HG02588 (cell line): ENCODE data around the gene FAM156B.
"Not testable (repeated sequence)": the region's sequence is repeated elsewhere in the genome, so short reads cannot be mapped to it uniquely, and the experiment has no call there.

Source experiments
- ATAC-seq: cut with Tn5 transposase; IDR thresholded peaks from one replicate; pipeline ENCODE4 v1.9.1; 2021; ENCODE audit warnings: mild to moderate bottlenecking, moderate library complexity; ENCODE audit not compliant: unreplicated experiment

Gene FAM156B

DNA sequence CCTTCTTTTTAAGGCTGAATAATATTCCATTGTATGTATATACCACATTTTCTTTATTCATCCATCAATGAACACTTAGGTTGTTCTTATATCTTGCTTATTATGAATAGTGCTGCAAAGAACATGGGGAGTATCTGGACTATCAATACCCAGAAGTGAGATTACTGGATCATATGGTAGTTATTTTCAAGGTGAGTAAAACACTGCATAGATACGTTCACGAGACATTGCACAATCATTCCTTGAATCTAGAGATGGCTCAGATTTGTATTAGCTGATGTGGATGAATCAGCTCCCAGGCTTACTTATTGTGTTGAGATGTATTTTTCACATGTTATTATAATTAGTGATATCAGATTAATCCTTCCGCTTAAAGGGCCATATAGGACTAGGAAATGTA lies 17.6 kb downstream of the FAM156B start:
- ATAC-seq: not testable (repeated sequence)

- peak; percentile 52 for ATAC-seq
These were observed 26.7 kb downstream of the FAM156B start for GRCh38 chrX:52923781-52924241.

DNA sequence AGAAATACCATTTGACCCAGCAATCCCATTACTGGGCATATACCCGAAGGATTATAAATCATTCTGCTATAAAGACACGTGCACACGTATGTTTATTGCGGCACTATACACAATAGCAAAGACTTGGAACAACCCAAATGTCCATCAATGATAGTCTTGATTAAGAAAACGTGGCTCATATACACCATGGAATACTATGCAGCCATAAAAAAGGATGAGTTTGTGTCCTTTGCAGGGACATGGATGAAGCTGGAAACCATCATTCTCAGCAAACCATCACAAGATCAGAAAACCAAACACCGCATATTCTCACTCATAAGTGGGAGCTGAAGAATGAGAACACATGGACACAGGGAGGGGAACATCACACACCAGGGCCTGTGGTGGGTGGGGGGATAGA lies 33.1 kb downstream of the FAM156B start:
- ATAC-seq: not testable (repeated sequence)

DNA sequence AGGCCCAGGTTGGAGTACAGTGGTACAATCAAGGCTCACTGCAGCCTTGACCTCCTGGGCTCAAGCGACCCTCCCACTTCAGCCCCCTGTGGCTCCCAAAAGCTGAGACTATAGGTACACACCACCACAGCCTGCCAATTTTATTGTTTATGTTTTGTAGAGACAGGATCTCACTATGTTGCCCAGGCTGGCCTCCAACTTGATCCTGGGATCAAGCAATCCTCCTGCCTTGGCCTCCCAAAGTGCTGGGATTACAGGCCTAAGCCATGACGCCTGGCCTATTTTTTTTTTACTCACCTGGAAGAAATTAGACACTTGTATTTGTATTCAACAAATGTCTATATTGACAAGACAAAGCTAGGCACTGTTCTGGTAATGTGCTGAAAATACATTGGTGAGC lies 36.1 kb downstream of the FAM156B start:
- ATAC-seq: no peak

GRCh38 chrX:52933976-52934703 lies 37.0 kb downstream of the FAM156B start:
- no peak for ATAC-seq

GRCh38 chrX:52934704-52935469 lies 37.8 kb downstream of the FAM156B start:
- ATAC-seq: peak; percentile 92

DNA sequence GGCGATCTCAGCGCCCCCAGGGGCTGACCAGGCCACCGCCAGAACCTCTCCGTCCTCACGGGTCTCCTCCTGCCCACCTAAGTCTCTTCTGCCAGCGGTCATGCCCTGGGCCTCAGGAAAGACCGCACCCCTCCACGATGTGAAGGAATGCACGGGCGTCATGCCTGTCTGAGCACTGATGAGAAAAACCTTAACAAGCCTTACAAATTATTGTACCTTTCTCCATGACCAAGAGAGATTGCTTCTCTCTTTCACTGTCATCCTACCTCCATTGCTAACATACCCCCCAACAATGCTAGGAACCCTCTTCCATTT lies 38.3 kb downstream of the FAM156B start:
- not testable (repeated sequence) for ATAC-seq

DNA sequence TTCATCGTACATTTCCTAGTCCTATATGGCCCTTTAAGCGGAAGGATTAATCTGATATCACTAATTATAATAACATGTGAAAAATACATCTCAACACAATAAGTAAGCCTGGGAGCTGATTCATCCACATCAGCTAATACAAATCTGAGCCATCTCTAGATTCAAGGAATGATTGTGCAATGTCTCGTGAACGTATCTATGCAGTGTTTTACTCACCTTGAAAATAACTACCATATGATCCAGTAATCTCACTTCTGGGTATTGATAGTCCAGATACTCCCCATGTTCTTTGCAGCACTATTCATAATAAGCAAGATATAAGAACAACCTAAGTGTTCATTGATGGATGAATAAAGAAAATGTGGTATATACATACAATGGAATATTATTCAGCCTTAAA lies 43.6 kb downstream of the FAM156B start:
- ATAC-seq: not testable (repeated sequence)

DNA sequence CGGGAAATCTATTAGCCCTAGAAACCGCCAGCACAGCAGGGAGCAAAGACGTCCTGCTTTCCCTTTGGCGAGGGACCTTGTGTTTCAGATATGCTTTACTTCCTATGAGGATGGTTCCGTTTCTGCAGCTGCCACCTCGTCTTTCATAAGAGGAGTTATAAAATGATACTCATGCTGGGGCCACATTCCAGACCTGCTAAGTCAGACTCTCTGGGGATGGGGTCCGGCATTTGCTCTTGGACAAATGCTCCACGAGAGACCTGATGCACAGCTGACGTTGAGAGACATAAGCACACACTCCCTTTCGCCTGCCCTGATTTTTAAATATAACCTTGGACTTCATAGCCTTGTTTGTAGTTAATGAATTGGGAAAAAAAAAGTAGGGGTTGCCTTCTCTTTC lies 44.6 kb downstream of the FAM156B start:
- not testable (repeated sequence) for ATAC-seq

GRCh38 chrX:52945838-52946494 lies 48.8 kb downstream of the FAM156B start:
- not testable (repeated sequence) for ATAC-seq

DNA sequence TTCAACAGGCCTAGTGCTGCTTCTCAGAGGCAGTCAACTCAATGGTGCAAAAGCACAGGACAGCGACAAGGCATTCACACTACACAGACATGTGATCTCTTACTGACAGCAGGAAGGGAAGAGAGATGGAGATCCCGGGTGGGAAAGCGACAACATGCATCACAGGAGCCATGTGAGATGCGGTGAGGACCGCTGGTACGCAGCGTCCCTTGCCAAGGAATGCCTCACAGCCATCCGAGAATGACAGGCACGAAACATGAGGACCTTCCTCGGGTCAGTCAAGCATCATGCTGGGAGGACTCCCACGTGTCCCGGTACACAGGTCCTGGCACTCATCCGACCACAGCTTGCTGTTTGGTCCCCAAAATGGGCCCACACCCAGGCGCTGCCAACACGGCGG lies 50.4 kb downstream of the FAM156B start:
- ATAC-seq: not testable (repeated sequence)

DNA sequence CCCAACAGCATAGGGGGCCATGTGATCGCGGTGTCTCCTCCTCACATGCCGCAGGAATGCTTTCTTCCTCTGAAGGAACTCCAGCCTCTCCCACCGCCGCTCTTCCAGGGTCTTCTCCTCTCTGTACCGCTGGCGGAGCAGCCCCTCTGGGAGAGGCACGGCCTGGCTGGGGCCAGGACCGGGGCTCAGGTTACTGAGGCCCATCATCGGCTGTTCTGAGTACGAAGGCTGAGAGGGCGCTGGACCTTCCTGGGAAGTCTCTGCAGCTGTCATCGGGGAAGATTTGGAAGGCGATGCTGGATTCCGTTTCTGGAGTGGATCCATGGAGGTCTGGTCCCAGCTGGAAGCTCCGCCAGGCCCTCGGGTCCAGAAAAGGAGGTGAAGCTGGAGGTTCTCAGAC lies 51.1 kb downstream of the FAM156B start:
- ATAC-seq: not testable (repeated sequence)

GRCh38 chrX:52949325-52949724 lies 52.2 kb downstream of the FAM156B start:
- ATAC-seq: not testable (repeated sequence)

DNA sequence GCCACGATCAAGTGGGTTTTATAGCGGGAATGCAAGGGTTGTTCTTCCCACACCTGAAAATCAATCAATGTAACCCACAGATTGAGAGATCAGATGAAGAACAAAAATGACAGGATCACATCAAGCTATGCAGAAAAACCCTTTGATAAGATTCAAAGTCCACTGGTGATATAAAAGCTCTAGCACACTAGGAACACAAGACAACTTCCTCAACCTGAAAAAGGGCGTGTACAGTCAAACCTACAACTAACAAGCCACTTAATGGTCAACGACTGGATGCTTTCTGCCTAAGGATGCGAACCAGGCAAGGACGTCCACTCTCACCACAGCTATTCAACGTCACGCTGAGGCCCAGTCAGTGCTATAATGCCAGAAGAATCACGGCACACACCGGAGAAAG lies 52.8 kb downstream of the FAM156B start:
- not testable (repeated sequence) for ATAC-seq
